Activated CD4-positive, alpha-beta T cell treated with anti-CD3 and anti-CD28 coated beads, Interleukin-2, amount 50 U/mL, for 1 hour (primary cell): ENCODE data around the gene AKNAD1.
A peak's percentile ranks its signal among the peaks of the same experiment; 100 is the strongest.

Experiments used
- DNase-seq: peaks from one replicate; pipeline ENCODE4 v3.0.0-alpha.2; 2020

AKNAD1 gene

DNA sequence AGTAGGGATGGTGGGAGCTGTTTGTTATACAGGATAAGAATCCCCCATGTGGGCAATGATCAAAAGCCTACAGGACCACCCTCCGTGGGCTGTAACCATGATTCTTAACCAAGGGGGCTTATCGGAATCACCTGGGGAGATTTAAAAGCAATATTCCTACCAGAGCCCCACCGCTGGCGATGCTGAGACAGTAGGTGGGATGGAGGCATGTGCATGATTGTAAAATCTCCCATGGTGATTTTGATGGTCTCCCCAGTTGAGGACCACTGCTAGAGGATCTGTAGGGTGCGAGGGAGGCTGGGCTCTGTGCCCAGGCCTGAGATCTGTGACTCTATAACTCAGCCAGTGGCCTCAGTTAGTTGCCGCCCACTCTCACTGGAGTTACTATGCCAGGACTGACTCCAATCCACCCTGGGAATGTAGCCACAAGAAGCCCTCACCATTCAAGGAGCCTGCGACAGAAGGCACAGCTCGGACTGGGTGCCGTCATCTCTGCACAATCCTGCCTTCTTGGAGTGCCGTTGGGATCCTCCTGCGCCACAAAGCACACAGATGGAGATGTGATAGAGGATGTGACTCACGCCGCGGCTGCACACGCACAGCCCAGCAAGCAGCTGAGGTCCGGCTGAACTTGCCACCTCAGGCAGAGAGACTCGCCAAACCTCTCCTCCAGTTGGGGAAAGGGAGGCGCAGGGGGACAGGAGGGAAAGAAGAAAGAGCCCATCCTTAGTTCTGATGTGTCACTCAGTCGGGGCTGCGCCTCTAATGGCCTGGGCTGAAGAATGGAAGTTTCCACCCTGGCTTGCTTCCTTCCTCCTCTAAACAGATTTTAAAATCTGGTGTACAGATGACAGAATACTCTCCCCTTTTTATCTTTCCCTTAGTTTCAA, 26.5 kb downstream of the AKNAD1 start:
- no peak for DNase-seq

DNA sequence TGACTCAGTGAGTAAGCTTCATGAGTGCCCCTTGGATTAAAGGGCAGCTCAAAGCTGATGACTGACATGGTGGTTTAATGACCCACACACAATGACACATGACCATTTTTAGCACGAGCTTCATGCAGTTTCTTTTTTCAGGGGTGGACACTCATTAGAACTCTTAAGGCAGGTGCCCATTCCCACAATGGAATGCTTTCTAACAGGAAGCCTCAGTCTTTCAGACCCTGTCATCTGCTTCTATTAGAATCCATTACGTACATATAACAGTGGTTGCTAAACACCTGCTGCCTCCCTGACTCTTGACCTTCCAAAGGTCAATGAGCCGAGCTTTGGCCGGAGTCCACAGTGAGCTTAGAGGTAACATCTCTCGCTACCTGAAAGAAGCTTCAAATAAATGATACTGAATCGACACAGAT, 27.4 kb downstream of the AKNAD1 start:
- no peak for DNase-seq

DNA sequence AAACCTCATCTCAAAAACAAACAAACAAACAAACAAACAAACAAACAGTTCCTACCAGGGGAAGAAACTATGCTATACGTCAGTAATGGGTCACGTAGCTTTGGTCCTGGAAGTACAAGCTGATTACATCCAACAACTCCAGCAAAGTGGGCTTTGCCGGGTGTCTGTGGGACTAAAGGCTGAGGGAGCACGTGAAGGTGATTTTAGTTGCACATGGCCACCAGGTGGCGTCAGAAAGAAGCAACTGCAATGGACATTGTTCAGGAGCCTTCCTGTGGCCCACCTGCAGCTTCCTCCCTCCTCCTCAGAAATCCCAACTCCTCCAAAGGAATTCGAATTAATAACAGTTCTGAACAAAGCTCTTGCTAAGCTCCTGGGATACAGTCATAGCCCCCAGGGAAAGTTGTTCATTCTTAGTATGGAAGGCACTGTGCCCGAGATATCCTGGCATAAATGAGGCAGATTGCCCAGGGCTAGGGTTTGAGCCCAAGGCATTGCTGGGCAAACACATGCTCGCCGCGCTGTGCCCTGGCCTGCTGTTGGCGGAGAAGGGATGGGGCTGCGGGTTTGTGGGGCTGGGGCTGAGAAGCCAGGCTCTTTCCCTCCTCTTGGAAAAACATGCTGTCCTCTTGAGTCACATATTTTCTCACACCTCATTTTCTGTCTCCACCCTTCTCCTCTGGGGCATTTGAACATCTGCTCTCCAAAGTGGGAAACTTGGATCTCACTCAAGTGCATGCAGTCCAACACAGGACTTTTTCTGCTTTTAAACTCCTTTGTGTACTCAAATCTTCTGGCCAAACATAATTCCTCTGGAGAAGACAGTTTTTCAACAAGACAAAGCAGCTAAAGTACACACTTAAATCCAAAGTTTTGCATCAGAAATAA, 28.6 kb downstream of the AKNAD1 start:
- peak; percentile 70 for DNase-seq

DNA sequence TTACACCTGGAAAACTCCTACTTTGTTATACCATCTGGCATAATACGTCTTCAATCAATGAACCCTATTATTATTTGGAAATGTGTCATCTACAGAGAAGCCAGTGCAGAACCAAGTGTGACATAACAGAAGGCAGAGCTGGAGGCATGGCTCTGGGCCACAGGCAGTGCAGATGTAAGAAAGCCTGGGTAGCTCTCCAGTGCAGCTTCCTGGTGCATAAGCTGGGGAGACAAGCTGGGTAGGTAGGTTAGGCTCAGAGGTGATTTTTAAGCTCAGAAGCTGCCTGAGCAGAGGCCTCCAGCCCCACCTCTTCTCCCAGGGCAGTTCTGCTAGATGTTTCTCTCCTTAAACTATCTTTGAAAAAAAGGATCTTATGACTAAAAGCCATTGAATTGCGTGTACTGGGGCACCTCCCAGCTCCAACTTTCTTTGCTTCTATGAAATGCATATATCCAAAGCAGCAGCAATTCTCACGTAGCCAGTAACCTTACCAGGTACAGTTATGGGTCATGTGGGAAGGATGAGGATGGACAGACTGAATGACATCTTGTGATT, 30.7 kb downstream of the AKNAD1 start:
- no peak for DNase-seq

DNA sequence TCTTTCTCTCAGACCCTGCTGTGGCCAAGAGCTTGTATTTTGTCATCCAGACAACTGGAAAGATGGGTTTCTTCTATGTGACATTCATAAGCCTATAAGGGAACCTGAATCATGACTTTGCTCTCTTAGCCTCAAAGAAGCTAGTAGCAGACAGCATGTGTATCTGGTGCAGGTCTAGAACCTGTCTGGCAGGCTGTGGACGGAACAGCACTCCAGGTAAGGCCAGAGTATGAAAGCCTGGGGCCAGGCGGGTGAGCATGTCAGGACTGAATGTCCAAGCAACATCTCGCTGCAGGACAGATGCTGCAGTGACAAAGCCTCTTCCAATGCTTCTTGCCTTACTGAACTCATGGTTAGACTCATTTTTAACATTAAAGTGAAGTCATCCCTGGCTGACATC, 32.8 kb downstream of the AKNAD1 start:
- no peak for DNase-seq

DNA sequence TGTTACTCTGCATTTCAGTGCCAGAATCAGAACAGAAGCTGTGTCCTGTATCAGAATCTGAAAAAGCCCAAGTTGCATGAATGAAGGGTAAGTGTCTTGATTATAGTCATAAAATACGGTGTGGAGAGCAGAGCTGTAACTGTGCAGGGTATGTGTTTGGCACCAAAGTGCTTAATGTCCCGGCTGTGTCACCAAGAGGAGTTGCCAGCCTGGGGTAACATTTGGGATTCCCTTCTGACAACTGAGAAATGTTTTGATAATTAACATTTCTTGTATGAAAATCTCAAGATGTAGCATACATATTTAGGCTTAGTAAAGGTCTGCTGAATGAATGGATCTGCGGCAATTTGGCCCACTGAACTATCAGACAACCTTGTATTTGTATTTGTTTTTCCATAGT, 33.3 kb downstream of the AKNAD1 start:
- no peak for DNase-seq

DNA sequence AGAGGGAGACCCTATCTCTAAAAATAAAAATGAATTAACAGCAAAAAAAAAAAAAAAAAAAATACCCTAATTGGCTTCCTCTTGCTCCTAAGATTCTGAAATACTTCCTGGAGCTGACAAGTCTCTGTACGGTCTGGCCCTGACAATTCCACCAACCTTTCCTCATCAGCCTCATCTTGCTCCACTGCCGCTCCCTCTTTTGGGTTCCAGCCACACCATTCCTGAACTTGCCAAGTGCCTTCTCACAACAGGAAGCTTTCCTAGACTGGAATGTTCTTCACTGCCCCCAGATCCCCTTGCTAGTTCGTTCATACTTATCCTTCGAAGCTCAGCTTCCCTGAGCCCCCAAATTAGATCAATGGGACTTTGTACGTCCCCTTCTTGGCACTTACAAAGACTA, 37.0 kb downstream of the AKNAD1 start:
- no peak for DNase-seq

DNA sequence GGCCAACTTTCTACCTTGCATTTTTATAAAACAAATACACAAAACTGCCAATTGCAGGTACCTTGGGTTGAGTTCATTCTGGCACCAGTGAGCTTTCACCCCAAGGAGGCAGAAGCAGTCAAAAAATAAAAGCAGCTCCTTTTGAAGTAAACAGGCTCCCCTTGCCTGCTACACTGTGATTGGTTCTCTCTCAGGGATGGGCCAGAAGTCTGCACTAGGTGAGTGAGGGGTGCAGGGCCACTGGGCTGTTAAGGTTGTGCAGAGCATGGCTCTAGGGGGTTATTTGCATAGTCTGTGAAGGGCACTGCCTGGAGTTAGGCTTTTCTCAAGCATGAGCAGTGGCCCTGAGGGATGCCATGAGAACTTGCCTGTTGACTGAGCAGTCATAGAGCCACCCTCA, 39.1 kb downstream of the AKNAD1 start:
- no peak for DNase-seq

DNA sequence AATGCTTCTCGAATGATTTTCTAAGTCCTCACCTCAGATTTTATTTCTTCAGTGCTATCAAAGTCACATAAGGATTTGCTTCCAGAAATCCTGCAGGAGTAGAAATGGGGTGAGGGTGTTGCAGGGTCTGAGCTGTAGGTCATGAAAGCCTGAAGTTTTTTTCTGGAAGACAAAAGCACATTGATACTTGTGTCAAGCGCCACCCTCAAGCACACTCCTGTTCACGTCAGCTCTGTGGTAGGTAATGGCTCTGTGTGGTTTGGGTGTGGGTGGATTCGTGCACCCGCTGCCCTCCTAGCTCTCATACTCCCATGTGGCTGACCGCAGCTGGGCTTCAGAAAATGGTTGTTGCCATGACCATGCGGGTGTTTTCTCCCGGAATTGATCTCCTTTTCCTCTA, 39.9 kb downstream of the AKNAD1 start:
- no peak for DNase-seq

DNA sequence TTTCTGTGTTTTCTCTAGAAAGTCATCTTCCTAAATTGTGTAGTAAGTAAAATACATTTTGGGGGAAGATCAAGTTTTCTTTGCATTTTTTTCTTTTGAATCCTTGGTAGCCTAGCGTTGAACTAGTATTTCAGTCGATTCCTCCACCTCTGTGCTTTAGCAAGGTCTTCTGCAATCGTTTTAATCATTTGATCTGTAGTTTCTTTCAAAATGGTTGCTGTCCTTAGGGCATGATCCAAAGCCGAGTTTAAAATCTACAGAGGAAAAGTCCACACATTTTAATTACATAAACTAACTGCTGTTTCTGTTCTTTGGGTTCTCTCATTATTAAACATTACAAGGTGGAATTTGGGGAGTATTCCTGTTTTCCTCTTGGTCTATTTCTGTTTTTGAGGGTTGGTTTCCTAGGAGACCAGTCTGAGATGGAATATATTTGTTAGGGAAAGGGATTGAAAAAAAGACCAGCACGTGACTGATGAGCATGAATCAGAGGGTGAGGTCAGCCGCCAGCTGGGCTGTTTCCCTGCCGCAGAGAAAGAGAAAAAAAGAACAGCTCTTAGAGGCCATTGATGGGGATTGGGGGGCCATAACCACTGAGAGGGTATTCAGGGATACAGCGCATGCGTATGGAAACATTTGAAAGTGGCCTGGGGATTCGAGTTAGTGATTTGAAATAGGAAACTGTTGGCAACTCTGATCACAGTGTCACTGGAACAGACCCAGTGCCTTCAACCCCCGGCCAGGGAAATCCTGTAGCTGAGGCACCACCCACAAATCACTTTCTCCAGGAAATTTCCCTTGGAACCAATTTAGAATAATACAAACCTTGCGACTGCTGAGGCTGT, 40.6 kb downstream of the AKNAD1 start:
- no peak for DNase-seq

DNA sequence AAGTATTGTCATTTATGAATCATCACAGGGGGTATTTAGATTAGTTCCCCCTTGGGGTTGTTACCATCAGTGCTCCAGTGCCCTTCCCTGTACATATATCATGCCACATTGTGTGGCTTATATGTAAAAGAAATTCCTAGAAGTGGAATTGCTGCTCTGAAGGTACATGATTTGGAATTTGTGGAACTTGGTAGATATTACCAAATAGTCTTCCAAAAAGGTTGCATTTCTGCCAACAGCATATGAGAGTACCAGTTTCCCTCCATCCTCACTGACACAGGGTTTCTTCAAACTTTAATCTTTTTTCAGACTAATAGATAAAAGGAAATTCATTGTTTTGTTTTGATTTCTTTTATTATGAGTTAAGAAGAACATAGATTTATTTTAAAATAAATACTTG, 41.3 kb downstream of the AKNAD1 start:
- no peak for DNase-seq

DNA sequence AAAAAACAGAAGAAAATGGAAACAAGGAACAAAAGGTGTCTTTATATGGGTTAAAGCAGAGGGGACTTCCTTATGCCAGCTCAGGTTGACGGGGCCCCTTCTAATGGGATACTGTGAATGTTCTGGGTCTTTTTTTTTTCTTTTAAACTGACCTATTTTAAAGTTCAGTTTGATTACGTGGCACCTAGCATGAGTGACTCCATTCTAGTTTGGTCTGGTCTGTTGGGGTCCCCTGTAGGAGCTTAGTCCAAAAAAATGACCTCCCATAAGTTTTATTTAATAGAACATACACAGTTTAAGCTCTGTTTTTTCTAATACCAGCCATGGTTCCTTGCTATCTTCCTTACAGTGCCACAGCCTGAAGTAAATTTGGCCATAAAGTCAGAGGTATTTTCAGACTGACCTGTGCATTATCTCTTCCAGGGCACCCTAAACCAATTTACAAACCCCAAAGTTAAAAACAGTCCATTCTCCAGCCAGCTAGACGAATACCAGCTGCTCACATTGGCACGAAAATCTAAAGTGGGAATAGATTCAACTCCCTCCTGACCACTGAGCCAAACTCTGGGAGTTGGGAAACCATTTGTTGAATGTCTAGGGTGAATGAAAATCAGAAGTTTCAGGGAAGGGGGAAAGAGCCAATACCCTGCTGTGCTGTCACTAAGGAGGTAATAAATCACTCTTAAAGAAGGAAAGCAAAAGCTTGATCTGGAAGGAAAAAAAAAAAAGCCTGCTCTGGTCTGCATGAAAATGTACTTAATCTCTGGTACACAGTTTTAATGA, 42.4 kb downstream of the AKNAD1 start:
- DNase-seq: no peak

DNA sequence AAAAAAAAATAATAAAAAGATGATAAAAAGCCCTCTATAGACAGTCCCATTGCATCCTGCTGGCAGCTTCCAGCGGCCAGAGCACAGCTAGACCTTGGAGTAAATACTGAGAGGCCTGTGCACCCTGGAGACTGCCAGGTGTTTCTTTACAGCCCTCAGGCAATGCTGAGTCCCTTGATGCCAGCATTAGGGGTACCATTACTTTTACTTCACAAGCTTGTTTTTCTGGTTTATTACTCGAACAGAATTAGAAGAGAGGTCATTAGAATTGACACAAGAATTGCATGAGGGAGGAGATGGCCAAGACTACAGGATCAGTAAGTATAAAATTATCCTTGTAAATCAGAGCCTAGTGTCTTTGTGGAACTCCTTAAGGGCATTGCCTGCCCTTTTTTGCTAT, 43.6 kb downstream of the AKNAD1 start:
- no peak for DNase-seq

DNA sequence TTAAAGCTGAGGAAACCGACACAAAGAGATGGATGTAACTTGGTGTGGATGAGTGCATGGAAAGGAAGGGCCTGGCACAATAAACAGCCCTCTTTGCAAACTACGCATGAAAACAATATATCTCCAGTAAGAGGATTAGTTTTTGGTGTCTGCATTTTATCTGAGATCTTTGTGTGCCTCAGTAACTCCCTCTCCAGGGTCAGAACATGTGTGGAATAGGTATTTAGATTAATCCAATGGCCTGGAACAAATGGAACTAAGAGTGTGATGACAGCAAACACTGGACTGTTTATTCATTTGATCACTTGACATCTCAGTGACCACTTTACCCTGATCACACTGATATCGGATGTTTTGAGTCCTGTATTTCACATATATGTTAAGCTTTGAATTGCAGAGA, 45.3 kb downstream of the AKNAD1 start:
- DNase-seq: no peak

DNA sequence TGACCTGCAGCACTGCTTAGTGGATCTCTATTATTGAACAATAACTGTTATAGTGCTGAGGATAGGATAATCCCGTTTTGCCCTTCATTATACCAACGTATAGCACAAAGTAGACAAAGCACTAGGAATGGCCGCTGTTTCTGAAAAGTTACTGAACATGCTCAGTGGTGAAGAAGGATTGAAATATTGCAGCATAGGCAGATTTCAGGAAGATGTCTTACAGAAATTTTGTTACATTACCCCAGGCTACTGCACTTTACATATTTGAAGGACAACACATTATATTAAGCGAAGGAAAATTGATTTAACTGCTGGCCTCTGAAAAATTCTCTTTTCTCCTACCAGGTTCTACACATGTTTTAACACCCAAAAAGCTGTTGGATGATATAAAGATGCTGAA, 48.5 kb downstream of the AKNAD1 start:
- DNase-seq: no peak

GRCh38 chr1:108803548-108803947, 53.3 kb downstream of the AKNAD1 start:
- DNase-seq: no peak

GRCh38 chr1:108801101-108801500, 55.8 kb downstream of the AKNAD1 start:
- DNase-seq: no peak

DNA sequence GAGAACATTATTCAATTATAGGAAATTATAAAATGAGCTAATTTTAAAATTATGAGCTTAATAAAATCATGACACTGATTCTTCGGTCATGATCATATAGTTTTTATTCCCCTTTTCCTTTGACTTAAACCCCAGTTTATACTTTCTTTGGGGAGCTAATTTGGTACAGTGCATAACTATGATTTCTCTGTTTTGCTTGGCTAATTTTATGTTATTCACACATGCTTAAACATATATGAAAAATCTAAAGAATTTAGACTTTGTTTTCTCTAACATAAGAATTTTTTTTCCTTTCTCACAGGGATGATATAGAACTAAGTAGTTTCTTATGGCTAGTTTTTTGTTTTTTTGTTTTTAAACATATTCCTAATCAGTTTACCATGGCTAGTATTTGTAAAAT, 57.9 kb downstream of the AKNAD1 start:
- no peak for DNase-seq

DNA sequence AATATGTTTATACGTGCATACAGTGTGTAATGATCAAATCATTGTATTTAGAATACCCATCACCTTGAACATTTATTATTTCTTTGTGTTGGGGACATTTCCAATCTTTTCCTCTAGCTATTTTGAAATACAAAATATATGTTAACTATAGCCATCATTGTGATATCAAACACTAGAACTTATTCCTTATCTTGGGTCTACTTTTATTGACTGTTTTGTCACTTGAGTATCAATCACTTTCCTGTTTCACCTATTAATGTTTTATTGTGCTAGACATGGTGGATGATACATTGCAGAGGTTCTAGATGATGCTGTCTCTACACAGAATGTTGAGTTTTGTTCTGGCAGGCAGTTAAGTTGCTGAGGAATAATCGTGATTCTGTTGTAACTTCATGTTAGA, 64.5 kb downstream of the AKNAD1 start:
- DNase-seq: no peak

DNA sequence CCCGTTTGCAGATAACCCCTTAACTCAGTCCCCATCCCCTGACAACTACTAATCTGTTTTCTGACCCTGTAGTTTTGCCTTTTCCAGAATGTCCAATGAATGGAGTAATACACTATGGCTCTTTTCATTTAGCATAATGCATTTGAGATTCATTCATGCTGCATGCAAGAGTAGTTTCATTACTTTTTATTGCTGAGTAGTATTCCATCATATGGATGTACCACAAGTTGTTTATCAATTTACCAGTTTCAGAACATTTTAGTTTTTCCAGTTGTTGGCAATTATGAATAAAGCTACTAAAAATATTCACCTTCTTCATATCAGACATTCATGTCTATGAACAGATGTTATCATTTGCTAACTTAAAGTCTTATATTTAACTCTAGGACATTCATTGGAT, 65.1 kb downstream of the AKNAD1 start:
- DNase-seq: no peak

GRCh38 chr1:108785880-108786279, 71.0 kb downstream of the AKNAD1 start:
- DNase-seq: no peak

DNA sequence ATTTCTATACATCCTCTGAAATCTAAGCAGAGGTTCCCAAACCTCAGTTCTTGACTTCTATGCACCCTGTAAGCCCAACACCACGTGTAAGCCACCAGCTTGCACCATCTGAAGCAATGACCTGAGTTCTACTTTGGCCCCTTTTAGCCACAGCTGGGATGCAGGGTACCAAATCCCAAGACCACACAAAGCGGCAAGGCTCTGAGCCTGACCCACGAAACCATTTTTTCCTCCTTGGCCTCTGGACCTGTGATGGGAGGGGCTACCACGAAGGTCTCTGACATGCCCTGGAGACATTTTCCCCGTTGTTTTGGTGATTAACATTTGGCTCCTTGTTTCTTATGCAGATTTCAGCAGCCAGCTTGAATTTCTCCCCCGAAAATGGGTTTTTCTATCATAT, 71.6 kb downstream of the AKNAD1 start:
- DNase-seq: no peak
